Measurements from ENCODE around the gene PTPN13.

The PTPN13 gene, protein sequence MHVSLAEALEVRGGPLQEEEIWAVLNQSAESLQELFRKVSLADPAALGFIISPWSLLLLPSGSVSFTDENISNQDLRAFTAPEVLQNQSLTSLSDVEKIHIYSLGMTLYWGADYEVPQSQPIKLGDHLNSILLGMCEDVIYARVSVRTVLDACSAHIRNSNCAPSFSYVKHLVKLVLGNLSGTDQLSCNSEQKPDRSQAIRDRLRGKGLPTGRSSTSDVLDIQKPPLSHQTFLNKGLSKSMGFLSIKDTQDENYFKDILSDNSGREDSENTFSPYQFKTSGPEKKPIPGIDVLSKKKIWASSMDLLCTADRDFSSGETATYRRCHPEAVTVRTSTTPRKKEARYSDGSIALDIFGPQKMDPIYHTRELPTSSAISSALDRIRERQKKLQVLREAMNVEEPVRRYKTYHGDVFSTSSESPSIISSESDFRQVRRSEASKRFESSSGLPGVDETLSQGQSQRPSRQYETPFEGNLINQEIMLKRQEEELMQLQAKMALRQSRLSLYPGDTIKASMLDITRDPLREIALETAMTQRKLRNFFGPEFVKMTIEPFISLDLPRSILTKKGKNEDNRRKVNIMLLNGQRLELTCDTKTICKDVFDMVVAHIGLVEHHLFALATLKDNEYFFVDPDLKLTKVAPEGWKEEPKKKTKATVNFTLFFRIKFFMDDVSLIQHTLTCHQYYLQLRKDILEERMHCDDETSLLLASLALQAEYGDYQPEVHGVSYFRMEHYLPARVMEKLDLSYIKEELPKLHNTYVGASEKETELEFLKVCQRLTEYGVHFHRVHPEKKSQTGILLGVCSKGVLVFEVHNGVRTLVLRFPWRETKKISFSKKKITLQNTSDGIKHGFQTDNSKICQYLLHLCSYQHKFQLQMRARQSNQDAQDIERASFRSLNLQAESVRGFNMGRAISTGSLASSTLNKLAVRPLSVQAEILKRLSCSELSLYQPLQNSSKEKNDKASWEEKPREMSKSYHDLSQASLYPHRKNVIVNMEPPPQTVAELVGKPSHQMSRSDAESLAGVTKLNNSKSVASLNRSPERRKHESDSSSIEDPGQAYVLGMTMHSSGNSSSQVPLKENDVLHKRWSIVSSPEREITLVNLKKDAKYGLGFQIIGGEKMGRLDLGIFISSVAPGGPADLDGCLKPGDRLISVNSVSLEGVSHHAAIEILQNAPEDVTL (N-terminal part only)

DNA sequence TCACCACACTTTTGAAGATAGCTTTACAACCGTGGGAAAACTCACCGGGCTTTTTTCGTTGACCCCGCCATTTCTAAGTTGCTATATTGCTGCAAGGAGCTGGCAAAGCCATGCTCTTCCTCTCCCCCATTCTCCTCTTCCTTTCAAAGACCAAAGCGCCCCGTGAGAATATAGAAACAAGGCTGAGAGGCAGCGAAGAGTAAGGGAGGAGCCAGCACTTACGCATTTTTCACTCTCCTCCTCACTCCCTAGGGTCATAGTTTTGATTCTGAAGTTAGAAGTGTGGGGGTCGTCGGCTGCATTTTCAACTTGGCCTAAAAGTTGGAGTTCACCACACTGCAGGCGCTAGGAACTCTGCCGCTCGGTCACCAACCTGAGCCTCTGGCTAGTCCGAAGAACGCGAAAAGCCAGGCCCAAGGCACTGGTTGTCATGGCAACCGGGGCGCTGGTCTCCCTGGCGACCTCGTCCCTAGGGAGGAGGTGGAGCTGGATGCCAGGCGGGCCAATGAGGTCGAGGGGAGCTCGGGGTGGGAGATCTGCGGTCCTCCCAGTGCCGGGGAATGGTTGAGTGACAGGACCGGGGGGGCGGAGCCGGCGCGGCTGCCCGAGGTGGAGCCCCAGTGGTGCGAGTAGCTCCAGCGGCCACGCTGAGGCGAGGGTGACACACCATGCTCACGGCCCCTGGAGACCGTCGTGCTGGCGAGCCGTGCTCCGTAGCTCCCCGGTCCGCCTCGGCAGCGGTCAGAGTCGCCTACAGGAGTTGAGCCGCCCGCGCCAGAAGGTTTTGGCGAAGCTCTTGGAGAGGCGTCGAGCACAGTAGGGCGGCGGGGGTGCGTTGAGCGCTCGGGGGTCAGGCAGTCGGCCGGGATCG is at the start of gene PTPN13:
Gene PTPN13, plus strand, starts transcription at position 628 of the 871 bp plus-strand sequence. CDS start 40,942 bp downstream, outside the sequence.
- peak; percentile 99 for DNase-seq

DNA sequence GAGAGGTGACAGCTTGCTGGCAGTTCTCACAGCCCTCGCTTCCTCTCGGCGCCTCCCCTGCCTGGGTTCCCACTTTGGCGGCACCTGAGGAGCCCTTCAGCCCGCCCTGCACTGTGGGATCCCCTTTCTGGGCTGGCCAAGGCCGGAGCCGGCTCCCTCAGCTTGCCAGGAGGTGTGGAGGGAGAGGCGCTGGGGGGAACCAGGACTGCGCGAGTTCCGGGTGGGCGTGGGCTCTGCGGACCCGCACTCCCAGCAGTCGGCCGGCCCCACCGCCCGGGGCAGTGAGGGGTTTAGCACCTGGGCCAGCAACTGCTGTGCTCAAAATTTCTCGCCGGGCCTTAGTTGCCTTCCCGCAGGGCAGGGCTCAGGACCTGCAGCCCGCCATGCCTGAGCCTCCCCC is 47.0 kb upstream of the PTPN13 start:
- no peak for DNase-seq

DNA sequence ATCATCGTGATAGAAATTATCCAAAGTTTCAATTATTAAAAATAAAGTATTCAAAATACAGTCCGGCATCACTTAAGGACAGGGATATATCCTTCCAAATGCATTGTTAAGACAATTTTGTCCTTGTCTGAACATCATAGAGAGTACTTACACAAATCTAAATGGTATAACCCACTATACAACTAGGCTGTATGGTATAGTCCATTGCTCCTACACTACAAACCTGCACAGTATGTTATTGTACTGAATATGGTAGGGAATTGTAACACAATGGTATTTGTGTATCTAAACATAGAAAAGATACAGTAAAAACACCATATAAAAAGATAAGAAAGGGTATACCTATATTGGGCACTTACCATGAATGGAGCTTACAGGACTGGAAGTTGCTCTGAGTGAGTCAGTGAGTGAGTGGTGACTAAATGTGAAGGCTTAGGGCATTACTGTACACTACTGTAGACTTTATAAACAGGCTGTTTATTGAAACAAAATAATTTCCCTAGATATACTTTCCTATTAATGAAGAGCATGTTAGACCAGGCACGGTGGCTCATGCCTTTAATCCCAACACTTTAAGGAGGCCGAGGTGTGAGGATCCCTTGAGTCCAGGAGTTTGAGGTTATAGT is 44.8 kb upstream of the PTPN13 start:
- no peak for DNase-seq

DNA sequence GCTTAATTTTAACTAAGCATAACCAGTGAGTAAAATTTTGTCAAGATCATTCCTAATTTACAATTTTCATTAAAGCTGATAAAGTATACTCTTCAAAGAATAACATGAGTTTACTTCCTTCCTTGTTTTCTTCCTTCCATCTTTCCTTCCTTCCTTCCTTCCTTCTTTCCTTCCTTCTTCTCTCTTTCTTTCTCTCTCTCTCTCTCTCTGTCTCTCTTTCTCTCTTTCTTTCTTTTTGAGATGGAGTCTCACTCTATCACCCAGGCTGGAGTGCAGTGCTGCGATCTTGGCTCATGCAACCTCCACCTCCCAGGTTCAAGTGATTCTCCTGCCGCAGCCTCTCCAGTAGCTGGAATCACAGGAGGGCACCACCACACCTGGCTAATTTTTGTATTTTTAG is 42.7 kb upstream of the PTPN13 start:
- DNase-seq: no peak

DNA sequence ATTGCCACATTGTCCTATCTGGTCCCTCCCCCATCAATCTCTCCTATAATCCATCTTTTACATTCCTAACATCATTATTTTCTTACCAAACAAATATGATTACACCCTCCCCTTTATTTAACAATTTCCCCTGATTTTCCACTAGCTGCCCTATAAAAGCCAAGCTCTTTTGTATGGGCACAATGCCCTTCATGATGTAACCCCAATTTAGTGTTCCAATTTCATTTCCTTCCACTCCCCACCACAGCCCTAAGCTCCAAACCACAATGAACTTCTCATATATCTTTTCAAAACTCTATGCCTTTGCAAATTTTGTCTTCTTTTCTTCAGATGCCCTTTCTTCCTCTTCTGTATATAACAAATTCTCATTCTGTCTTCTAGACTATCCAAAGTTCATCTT is 39.5 kb upstream of the PTPN13 start:
- DNase-seq: no peak

DNA sequence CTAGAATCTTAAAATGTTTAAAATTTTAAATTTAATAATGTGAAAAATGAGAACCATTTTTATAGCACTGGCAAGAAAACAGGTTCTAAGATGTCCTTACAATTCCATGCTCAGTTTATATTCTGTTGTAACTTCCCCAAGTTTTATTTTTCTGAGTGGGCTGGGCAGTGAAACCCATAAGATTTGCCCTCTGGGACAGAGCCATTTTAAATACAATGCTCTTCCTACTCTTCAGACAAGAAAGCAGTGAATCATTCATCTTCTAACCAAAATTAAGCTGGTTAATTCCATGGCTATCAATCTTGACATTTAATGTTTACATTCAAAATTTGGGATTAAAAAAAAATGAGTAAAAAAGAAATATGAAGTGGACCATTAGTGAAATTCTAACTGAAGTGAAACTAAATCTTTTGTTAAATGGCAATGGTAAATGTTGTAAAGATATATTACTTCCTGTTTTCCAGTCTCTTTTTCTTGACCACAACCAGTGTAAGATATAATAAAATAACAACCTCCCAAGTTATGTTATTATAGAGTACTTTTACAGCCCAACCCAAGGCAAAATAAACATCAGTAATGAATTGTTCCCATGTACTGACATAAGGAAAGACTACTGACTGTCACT is 37.2 kb upstream of the PTPN13 start:
- no peak for DNase-seq

DNA sequence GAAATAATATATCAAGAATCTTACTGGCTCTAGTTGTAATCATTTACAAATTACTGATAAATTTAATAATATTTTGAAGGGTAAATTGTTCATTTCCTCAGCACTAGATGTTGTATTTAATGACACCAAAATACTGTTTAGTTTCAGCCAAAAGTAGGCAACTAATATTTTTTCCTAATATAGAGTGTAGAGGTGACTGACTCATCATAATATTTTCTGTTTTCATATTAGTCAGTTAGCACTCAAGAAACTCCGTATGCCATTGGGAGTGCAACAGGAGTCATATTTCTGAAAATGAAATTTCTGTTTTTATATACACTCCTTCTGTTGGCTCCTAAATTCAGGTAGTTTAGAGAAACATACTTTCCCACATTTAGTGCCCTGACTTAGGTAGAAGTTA is 36.6 kb upstream of the PTPN13 start:
- no peak for DNase-seq

DNA sequence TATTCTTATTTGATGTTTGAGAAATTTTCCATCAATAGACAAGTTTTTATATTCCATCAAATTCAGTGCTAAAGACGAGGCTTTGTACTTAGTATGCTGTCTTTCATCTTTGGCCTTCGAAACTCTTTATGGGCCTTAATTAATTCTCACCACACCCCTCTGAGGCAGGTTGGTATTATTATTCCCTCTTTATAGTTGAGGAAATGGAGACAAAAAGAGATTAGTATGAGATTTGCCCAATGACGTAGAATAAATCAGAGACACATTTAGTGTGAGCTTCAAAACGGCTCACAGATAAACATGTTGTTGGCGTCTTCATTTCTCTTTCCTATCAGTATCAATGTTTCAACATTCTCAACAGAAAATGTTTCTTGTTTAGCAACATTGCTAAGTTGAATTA is 35.9 kb upstream of the PTPN13 start:
- no peak for DNase-seq

DNA sequence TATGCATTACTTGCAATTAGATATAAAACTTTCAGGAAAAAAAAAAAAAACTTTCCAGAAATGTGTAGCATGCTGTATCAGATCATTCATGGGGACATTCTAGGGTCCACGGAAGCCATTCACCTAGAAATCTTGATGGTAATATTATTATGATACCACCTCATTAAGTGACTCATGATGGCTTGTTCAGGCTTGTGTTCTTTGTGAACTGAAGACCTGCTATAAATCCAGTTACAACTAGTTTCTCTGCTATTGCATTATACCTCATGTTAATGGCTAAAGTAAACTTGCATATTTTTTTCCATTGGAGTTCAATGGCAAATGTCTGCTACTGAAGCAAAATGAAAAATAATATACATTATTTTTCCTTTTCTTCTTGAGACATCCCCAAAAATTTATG is 35.3 kb upstream of the PTPN13 start:
- DNase-seq: no peak

DNA sequence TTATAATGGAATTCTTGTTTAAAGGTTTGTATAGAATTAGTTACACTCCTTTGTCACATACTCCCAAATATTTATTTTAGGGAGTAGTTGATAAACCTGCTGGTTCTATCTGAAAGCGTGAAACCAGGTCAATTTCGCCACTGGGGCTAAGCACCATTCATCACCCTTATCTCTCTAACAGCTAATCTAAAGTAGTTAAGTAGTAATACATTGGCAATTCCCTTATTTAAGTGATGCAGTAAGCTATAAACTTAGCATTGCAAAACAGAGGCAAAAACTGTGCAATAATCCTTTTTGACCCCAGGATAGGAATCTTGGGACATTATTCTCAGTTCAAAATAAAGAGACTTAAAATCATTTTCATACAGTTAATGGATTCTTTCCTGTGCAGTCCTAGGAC is 33.7 kb upstream of the PTPN13 start:
- DNase-seq: no peak

DNA sequence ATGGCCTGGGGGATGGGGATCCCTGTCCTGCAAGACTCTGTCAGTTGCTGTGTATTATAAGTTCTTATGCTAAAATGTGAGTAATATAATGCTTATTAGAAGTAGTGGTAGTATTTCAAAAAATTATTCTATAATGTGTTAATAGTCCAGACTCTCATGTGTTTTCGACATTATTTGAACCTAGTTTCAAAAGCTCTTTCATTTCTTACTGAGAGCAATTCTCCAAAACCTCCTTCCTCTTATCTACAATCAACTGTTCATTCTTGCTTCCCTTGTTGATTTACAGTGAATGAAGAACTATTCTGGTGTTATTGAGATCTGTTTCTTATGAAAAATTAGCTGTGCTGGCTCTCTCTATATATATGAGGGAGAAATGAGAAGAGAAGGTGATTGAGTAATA is 32.9 kb upstream of the PTPN13 start:
- DNase-seq: no peak

DNA sequence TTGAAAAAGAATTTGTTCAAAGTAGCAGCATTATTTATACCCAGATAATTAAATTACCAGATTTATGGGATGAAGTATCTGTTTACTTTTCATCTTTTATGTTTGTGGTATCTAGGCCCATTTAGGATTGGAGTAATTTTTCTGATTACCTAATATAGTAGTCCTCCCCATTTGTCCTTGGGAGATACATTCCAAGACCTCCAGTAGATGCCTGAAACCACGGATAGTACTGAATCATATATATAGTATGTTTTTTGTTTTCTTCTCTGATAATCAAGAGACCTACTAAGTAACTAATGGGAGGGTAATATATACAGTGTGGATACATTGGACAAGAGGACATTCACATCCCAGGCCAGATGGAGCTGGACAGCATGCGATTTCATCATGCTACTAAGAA is 30.7 kb upstream of the PTPN13 start:
- DNase-seq: no peak

DNA sequence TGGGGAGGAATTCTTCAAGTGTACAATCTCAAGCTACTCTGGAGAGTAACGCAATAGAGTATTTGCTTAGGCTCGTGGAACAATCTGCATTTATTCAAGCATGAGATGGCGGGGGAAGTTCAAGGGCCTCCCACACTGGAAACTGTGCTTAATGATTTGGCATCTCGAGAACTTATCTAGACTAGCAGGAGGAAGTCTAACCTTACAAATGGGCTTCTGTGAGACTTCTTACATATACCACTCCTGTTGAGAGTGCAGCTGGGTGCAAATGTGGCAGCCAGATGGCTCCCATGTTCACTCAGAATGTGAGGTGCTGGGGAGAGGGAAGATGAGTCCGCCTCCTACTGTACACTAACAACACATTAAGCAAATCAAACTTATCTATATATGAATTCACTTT is 29.3 kb upstream of the PTPN13 start:
- no peak for DNase-seq

DNA sequence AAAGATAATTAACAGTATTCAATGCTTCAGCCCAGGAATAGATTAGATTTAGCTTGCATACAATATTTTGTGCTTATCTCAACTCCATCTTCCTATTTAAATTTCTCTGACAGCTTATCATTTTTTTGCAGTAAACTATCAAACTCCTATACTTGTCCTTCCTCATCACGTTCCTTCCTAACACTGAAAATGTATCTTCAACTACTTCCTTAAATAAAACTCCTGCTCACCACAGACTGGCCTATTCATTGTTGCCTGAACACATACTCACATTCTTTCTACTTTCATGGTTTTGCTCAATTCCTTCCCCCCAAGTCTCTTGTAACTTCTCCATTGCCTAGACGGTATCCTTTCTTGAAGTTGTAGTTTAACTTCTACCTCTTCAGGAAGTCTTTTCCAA is 28.5 kb upstream of the PTPN13 start:
- no peak for DNase-seq

DNA sequence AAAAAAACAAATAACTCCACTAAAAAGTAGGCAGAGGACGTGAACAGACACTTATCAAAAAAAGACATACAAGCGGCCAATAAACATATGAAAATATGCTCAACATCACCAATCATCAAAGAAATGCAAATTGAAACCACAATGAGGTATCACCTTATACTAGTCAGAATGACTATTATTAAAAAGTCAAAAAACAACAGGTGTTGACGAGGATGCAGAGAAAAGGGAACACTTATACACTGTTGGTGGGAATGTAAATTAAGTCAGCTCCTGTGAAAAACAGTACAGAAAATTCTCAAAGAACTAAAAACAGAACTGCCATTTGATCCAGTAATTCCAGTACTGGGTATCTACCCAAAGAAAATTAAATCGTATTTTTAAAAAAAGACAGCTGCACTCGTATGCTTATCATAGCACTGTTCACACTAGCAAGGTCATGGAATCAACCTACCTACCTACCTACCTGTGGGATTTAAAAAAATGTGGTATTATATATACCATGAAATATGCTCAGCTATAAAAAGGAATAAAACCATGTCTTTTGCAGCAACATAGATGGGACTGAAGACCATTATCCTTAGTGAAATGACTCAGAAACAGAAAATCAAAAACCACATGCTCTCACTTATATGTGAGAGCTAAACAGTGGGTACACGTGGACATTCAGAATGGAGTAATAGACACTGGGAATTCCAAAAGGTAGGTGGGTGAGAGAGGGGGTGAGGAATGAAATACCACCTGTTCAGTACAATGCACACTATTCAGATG is 24.8 kb upstream of the PTPN13 start:
- no peak for DNase-seq

DNA sequence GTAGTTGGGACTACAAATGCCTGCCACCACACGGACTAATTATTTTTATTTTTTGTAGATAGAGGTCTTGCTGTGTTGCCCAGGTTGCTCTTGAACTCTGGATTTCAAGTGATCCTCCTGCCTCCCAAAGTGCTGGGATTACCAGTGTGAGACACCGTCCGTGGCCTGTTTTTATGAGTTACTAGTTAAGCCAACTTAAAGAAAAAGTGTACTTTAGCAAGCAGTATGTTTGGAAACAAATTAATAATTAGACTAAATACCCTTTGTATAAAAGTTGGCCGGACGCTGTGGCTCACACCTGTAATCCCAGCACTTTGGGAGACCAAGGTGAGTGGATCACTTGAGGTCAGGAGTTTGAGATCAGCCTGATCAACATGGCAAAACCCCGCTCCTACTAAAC is 14.2 kb upstream of the PTPN13 start:
- DNase-seq: no peak

DNA sequence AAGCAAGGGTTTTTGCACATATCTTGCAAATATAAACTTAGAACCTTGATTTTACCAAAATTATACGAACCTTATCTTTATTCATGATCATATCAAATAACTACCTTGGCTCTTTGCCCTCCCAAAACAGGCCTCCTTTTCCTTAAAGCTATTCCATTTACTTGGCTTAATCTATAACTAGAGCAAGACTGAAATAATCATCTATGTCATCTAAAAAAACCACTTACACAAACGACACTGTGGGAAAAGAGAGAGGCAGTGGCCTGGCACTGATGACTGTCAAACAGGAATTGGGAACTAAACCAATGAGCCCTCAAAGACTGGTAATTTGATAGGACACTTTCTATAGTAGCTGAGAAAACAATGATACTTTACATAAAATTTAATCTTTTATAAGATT is 11.7 kb upstream of the PTPN13 start:
- DNase-seq: no peak

DNA sequence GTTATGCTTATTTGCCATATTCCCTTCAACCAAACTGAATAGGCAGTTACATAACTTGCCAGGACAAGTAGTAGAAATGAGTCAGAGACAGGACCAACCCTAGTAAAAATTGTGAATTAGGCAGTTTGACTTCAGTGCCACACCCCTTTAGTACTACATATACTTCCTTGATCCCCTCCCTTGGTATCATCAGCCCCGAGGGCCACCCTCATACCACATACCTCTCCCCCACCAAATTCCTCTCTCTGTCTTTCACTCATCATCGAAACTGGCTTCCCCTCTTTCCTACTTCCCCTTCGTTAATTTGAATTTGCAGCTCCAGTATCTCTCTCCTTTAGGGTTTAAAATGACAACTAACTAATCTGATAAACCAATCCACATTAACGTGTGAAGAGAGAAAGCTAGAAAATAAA is 7.9 kb upstream of the PTPN13 start:
- DNase-seq: no peak

DNA sequence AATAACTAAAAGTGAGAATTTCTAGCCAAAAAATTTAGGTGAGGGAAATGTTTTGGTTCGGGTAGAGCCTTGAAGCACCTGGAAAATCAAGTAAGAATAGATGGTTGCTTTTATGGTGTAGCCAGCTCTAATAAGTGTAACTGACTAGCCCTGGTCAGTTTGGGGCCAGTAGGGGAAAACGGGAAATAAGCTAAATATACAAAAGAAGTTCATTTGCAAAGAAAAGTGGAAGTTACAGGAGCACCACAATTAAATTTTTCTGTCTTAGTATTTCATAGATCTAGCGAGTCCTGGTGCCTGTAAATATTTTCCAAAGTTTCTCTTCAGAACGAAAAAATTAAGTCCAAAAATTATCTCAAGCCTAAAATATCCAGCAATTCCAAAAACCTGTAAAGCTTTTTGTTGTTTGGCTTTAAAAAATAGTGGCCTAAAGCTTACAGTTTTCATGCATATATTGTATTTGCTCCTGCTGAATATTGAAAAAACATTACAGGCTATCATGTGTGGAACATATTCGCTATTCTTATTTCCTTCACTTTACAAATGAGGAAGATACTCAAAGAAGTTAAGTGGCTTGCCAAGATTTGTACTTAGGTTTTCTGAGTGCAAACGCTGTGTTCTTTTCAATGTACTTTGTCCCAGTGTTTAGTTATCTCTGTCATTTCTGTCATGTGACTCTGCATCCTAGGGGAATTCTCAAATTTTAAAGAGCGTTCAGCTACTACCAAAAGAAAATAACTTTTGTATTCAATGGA is 7.3 kb upstream of the PTPN13 start:
- DNase-seq: no peak

All from NCI-H82 (cell line).